ENCODE measurements around the gene RSPH10B2.

- TF ChIP-seq, protein P1, sequence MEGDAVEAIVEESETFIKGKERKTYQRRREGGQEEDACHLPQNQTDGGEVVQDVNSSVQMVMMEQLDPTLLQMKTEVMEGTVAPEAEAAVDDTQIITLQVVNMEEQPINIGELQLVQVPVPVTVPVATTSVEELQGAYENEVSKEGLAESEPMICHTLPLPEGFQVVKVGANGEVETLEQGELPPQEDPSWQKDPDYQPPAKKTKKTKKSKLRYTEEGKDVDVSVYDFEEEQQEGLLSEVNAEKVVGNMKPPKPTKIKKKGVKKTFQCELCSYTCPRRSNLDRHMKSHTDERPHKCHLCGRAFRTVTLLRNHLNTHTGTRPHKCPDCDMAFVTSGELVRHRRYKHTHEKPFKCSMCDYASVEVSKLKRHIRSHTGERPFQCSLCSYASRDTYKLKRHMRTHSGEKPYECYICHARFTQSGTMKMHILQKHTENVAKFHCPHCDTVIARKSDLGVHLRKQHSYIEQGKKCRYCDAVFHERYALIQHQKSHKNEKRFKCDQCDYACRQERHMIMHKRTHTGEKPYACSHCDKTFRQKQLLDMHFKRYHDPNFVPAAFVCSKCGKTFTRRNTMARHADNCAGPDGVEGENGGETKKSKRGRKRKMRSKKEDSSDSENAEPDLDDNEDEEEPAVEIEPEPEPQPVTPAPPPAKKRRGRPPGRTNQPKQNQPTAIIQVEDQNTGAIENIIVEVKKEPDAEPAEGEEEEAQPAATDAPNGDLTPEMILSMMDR (conservative IDR thresholded peaks at IDR 0.05; ENCODE audit: low read length), result no peak
- TF ChIP-seq EZH2phosphoT487 (IDR thresholded peaks at IDR 0.05; ENCODE audit: borderline replicate concordance, low read depth, low read length), result no peak
Observed at GRCh38 chr7:6705959-6706665, 47.8 kb upstream of the RSPH10B2 start.
